Keratinocyte (primary cell): ENCODE measurements around the gene LOXHD1.

Experiments
- EZH2 ChIP-seq: IDR thresholded peaks from one replicate; pipeline ENCODE4 v1.6.1; 2012; ENCODE audit warnings: inconsistent platforms, mild to moderate bottlenecking, low read length, moderate library complexity
- TF ChIP-seq, protein P1 (sequence below), 3 experiments: IDR thresholded peaks in 1 of 3; conservative IDR thresholded peaks in 1 of 3; optimal IDR thresholded peaks in 1 of 3; 2 replicates in 2 of 3; 3 replicates in 1 of 3; pipeline versions ENCODE3 to v1.5.1; 2011; ENCODE audit warnings: low read length in 3 of 3, mild to moderate bottlenecking in 3 of 3, moderate library complexity in 2 of 3, control low read depth in 1 of 3, inconsistent platforms in 1 of 3; ENCODE audit not compliant: insufficient read depth in 2 of 3; ENCODE audit errors: extremely low read depth in 1 of 3

DNA sequence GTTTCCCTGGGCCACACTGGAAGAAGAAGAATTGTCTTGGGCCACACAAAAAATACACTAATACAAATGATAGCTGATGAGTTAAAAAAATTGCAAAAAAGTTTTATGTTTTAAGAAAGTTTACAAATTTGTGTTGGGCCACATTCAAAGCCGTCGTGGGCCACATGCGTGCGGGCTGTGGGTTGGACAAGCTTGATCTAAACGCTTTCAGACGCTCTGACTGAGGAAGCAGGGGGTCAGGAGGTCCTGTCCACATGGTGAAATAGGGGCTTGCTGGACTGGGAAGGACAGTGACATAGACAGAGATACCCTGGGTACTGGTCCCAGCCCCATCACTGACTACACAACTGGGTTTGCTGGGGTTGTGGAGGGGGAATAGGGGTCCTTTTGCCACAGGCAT, 86.4 kb downstream of the LOXHD1 start:
- TF ChIP-seq, protein P1, sequence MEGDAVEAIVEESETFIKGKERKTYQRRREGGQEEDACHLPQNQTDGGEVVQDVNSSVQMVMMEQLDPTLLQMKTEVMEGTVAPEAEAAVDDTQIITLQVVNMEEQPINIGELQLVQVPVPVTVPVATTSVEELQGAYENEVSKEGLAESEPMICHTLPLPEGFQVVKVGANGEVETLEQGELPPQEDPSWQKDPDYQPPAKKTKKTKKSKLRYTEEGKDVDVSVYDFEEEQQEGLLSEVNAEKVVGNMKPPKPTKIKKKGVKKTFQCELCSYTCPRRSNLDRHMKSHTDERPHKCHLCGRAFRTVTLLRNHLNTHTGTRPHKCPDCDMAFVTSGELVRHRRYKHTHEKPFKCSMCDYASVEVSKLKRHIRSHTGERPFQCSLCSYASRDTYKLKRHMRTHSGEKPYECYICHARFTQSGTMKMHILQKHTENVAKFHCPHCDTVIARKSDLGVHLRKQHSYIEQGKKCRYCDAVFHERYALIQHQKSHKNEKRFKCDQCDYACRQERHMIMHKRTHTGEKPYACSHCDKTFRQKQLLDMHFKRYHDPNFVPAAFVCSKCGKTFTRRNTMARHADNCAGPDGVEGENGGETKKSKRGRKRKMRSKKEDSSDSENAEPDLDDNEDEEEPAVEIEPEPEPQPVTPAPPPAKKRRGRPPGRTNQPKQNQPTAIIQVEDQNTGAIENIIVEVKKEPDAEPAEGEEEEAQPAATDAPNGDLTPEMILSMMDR (optimal IDR thresholded peaks at IDR 0.05 in 1 of 3, IDR thresholded peaks at IDR 0.05 in 1 of 3, conservative IDR thresholded peaks at IDR 0.05 in 1 of 3; ENCODE audit: extremely low read depth in 1 of 3, insufficient read depth in 2 of 3, low read length in 3 of 3), result no peak
- no peak for TF ChIP-seq EZH2
